WERI-Rb-1 (cell line): ENCODE data around the gene CORIN.
A peak's percentile ranks its signal among the peaks of the same experiment; 100 is the strongest.
"Not testable (repeated sequence)": the region's sequence is repeated elsewhere in the genome, so short reads cannot be mapped to it uniquely, and the experiment has no call there.

Source experiments
- DNase-seq: peaks from one replicate; pipeline ENCODE4 v3.0.0-alpha.2; 2020
- H3K27ac ChIP-seq: fragments of 250-450 bp; sonication (Bioruptor Pico); 2 replicates; pipeline ENCODE4 v1.5.1; 2020; ENCODE audit warnings: mild to moderate bottlenecking, moderate library complexity
- H3K27me3 ChIP-seq: fragments of 250-450 bp; sonication (Bioruptor Pico); 2 replicates; pipeline ENCODE4 v1.5.1; 2021; ENCODE audit warnings: mild to moderate bottlenecking, low read depth, moderate library complexity; ENCODE audit not compliant: insufficient read depth, severe bottlenecking
- H3K36me3 ChIP-seq: fragments of 250-450 bp; sonication (Bioruptor Pico); 2 replicates; pipeline ENCODE4 v1.5.1; 2020; ENCODE audit warnings: mild to moderate bottlenecking, moderate library complexity
- H3K4me3 ChIP-seq: 2 replicates; pipeline ENCODE4 v1.5.1; 2011; ENCODE audit warnings: low read depth, mild to moderate bottlenecking, control low read depth, low read length
- H3K9me3 ChIP-seq: fragments of 250-450 bp; sonication (Bioruptor Pico); 2 replicates; pipeline ENCODE4 v1.5.1; 2021; ENCODE audit warnings: mild to moderate bottlenecking, moderate library complexity; ENCODE audit not compliant: severe bottlenecking
- TF ChIP-seq, protein P1 (sequence below): IDR thresholded peaks from 2 replicates; pipeline ENCODE4 v1.5.1; 2011; ENCODE audit warnings: low read depth, mild to moderate bottlenecking, control low read depth, inconsistent platforms, low read length

Gene CORIN

DNA sequence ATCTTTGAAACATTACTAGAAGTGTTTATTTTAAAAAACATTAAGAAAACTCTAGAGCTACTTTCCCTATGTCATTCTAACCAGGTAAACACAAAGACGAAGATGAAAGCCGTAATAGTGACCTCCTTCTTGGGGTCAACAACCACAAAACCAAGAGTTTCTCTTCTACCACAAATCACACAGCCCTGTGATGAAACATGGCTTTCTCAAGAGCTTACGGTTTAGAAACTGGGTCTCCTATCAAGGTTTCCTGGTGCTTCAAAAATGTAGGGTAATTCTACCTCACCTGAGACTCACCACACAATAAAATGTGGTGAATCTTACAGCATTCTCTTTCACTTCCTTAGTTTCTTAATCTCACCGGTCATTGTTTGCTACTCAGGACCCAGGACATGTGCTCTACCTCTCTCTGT, 50.9 kb downstream of the CORIN start:
- no peaks in the 10 kb centered on the region for H3K27me3 ChIP-seq
- TF ChIP-seq, protein P1, sequence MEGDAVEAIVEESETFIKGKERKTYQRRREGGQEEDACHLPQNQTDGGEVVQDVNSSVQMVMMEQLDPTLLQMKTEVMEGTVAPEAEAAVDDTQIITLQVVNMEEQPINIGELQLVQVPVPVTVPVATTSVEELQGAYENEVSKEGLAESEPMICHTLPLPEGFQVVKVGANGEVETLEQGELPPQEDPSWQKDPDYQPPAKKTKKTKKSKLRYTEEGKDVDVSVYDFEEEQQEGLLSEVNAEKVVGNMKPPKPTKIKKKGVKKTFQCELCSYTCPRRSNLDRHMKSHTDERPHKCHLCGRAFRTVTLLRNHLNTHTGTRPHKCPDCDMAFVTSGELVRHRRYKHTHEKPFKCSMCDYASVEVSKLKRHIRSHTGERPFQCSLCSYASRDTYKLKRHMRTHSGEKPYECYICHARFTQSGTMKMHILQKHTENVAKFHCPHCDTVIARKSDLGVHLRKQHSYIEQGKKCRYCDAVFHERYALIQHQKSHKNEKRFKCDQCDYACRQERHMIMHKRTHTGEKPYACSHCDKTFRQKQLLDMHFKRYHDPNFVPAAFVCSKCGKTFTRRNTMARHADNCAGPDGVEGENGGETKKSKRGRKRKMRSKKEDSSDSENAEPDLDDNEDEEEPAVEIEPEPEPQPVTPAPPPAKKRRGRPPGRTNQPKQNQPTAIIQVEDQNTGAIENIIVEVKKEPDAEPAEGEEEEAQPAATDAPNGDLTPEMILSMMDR = no peak
- no peaks in the 10 kb centered on the region for H3K36me3 ChIP-seq
- DNase-seq = no peak
- no peaks in the 10 kb centered on the region for H3K9me3 ChIP-seq
- H3K4me3 ChIP-seq = no peak overlapping the region
- H3K27ac ChIP-seq = no peak overlapping the region

DNA sequence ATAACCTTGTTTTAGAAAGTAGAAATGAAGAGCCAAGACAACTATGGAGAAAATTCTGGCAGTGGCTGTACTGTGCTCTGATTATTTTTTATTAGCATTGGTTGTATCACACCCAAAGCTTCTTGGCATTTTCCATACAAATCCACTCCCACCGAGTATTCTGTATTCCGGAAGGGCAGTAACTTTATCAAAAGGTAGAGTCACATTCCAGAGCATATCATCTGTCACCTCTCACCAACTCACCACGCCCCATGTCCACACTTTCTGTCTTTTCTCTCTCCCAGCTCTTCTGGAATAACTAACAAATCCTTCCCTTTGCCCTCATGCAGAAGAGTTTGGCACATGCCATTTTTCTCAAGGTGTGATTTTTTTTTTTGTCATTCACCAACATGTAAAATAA, 52.7 kb downstream of the CORIN start:
- TF ChIP-seq, protein P1 = no peak
- peaks cover 2% of the 10 kb centered on the region for H3K9me3 ChIP-seq
- no peak overlapping the region for H3K27ac ChIP-seq
- H3K4me3 ChIP-seq = no peak overlapping the region
- no peaks in the 10 kb centered on the region for H3K36me3 ChIP-seq
- H3K27me3 ChIP-seq = no peaks in the 10 kb centered on the region
- DNase-seq = no peak

DNA sequence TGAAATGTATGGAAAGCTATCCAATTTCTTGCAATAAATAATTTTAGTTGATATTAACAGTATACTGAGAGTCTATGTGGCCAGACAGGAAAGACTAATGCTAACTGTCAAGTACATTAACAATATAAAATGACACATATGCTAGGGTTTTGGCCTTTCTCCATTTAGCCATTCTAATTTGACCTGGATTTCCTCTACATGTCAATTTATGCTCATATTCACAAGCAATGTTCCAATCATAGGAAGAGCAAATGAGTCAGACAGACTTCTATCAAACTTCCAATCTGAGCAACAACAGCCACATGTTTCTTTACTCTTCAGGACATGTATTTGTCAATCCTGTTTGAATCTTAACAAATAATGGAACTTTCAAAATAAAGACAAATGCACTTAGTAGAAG, 53.6 kb downstream of the CORIN start:
- H3K36me3 ChIP-seq = no peaks in the 10 kb centered on the region
- no peak for DNase-seq

DNA sequence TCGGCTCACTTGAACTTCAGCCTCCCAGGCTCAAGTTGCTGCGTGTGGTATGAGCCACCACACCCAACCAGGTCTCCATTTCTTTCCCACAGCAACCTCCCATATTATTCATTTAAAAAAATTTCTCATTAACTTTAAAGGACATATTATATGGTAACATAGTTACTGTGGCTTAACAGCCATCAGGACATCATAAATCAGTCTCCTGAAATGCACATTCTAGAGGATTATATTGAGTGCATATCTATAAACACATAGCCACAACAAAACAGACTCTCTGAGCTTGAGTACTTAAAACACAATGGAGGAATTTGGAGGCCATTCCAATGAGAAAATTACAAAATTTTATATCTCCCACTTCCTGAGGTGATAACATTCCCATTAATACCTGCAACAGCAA, 61.5 kb downstream of the CORIN start:
- DNase-seq = no peak
- Histone ChIP-seq H3K27me3 (no peaks in the 10 kb centered on the region), H3K4me3 (no peak overlapping the region), H3K36me3 (no peaks in the 10 kb centered on the region), H3K9me3 (no peaks in the 10 kb centered on the region), H3K27ac (no peak overlapping the region)
- TF ChIP-seq, protein P1 = no peak

More for the DNA sequence above, 53.6 kb downstream of the CORIN start:
- H3K27me3 ChIP-seq = no peaks in the 10 kb centered on the region
- TF ChIP-seq, protein P1 = no peak
- no peak overlapping the region for H3K4me3 ChIP-seq
- H3K9me3 ChIP-seq = peaks cover 2% of the 10 kb centered on the region
- no peak overlapping the region for H3K27ac ChIP-seq

DNA sequence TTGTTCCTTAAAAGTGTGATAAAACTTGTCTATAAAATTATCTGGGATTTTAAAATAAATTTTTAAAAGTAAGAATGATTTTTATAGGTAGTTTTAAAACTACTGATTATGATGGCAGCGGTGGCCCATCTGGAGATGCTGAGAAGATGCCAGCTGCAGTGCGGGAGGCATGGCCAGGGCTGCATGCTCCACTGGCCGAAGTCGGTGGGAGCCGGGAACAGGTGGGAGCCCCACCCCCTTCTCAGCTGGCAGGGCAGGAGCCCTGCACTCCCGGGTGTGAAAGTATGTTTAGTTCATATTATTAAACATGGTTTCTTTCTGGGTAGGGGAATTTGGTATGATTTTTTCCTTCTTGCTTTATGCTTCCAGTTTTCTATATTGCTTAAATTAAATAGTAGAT, 63.8 kb downstream of the CORIN start:
- H3K27ac ChIP-seq = no peak overlapping the region
- H3K9me3 ChIP-seq = no peaks in the 10 kb centered on the region
- H3K36me3 ChIP-seq = no peaks in the 10 kb centered on the region
- peak; percentile 9 for DNase-seq
- TF ChIP-seq, protein P1 = no peak
- no peaks in the 10 kb centered on the region for H3K27me3 ChIP-seq
- no peak overlapping the region for H3K4me3 ChIP-seq

DNA sequence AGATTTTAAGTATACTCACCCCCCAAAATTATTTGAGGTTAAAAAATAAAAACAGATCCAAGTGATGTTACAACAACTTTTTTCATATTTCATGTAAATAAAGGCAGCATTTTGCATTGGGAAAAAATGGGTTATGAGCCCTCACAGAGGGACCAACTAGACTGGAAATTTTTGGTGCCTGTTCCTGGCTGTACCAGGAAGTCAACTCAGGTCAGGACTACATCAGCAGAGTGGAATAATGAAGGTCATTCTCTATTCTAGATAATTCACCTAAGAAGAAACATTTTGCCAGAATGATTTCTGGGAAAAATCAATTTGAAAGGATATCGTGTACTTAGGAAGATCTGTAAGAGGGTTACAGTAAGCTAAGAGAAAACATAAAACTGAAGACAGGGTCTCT, 66.8 kb downstream of the CORIN start:
- no peak for DNase-seq
- Histone ChIP-seq H3K4me3 (no peak overlapping the region), H3K9me3 (no peaks in the 10 kb centered on the region), H3K27me3 (no peaks in the 10 kb centered on the region), H3K27ac (no peak overlapping the region), H3K36me3 (no peaks in the 10 kb centered on the region)
- TF ChIP-seq, protein P1 = no peak

DNA sequence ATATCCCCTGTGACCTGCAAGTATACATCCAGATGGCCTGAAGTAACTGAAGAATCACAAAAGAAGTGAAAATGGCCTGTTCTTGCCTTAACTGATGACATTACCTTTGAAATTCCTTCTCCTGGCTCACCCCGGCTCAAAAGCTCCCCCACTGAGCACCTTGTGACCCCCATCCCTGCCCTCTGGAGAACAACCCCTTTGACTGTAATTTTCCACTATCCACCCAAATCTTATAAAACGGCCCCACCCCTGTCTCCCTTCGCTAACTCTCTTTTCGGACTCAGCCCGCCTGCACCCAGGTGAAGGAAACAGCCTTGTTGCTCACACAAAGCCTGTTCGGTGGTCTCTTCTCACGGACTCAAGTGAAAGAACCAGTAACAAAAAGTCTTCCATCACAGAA, 69.9 kb downstream of the CORIN start:
- H3K27me3 ChIP-seq, H3K36me3 ChIP-seq, H3K9me3 ChIP-seq, H3K4me3 ChIP-seq, H3K27ac ChIP-seq, DNase-seq: not testable (repeated sequence)
